HG02798 (cell line): ENCODE measurements around the gene NOMO2.
"Not testable (repeated sequence)": the region's sequence is repeated elsewhere in the genome, so short reads cannot be mapped to it uniquely, and the experiment has no call there.

Experiments used
- ATAC-seq: cut with Tn5 transposase; IDR thresholded peaks from one replicate; pipeline ENCODE4 v1.9.1; 2021; ENCODE audit warnings: mild to moderate bottlenecking; ENCODE audit not compliant: unreplicated experiment, poor library complexity

Gene NOMO2

GRCh38 chr16:18561727-18562314, at the start of gene NOMO2:
Gene NOMO2, minus strand, starts transcription at chr16:18562097. Its CDS starts 57 bp downstream, at chr16:18562040.
- ATAC-seq = peak; percentile 97

- ATAC-seq = not testable (repeated sequence)
Observed at GRCh38 chr16:18610147-18610803, 48.4 kb upstream of the NOMO2 start.

DNA sequence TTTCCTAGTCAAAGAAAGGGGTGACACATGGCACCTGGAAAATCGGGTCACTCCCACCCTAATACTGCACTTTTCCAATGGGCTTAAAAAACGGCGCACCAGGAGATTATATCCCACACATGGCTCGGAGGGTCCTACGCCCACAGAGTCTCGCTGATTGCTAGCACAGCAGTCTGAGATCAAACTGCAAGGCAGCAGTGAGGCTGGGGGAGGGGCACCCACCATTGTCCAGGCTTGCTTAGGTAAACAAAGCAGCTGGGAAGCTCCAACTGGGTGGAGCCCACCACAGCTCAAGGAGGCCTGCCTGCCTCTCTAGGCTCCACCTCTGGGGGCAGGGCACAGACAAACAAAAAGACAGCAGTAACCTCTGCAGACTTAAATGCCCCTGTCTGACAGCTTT, 46.4 kb upstream of the NOMO2 start:
- not testable (repeated sequence) for ATAC-seq

DNA sequence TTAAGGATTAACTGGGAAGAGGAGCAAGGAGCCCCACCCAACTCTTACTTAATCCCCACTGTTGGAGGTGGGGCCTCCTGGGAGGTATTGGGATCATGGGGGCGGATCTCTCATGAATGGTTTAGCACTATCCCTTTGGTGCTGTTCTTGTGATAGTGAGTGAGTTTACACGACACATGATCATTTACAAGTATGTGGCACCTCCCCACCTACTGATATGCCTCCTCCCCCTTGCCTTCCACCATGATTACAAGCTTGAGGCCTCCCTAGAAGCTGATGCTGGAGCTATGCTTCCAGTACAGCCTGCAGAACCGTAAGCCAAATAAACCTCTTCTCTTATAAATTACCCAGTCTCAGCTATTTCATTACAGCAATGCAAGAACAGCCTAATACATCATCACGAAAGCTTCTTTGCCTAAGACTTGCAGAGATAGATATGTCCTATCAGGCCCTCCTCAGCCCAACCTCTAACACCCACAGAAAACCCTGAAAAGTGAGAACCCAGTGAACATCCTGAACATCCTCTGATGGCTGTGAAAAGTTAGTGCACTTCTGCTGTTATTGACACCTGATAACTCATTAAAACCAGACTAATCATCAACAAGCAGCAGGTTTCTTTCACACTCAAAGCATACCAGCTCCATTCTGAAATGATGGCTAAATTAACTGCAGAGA, 41.8 kb upstream of the NOMO2 start:
- not testable (repeated sequence) for ATAC-seq

- not testable (repeated sequence) for ATAC-seq
Observed at GRCh38 chr16:18598582-18598981, 36.7 kb upstream of the NOMO2 start.

- ATAC-seq = not testable (repeated sequence)
Observed at GRCh38 chr16:18597734-18598133, 35.8 kb upstream of the NOMO2 start.

DNA sequence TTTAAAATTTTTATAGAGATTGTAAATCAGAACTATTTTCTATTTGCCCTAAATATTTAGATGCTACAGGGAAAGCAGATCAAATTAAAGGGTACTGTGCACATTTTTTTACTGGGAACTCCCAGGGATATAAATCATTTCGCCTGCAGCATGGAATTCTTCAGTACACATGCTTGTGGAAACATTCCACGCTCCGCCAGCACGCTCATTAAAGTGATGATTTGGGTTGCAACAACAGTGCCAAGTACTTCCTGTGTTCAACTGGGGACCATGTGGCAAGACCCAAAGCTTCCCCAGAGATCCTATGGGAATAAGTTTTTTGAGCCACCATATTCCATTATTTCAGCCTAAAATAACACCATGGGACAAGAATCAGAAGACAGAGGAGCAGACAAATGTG, 35.4 kb upstream of the NOMO2 start:
- ATAC-seq = not testable (repeated sequence)

- ATAC-seq = not testable (repeated sequence)
Observed at GRCh38 chr16:18595796-18596195, 33.9 kb upstream of the NOMO2 start.

GRCh38 chr16:18594880-18595279, 33.0 kb upstream of the NOMO2 start:
- not testable (repeated sequence) for ATAC-seq

DNA sequence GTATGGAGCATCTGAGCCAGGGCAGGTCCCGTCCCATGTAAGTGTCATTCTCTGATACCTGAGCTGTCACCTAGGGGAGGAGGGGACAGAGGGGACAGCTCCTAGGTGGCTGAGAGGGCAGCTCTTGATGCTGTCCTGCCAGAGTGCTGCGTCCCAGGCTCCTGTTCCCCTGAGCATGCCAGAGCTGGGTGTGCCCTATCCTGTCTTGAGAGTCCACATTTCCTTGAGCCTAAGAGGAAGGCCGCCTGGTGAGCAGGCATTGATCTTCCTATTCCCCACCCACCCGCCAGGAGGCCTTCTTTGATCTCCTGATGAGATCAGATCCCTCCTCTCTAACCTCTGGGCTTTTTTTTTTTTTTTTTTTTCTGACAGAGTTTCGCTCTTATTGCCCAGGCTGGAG, 32.0 kb upstream of the NOMO2 start:
- ATAC-seq = not testable (repeated sequence)

DNA sequence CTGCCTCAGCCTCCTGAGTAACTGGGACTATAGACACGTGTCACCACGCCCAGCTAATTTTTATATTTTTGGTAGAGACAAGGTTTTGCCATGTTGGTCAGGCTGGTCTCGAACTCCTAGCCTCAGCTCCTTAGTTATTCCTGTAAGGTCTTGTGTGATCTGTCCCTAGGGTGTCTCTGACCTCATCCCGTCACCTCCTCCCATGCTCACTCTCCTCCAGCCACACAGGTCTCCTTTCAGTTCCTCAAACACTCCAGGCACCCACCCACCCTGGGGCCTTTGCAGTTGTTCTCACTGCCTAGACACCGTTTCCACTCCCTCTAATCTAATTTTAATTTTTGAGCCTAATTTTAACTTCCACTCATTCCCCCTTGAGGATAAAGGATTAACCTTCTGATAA, 31.1 kb upstream of the NOMO2 start:
- ATAC-seq = peak; percentile 42

DNA sequence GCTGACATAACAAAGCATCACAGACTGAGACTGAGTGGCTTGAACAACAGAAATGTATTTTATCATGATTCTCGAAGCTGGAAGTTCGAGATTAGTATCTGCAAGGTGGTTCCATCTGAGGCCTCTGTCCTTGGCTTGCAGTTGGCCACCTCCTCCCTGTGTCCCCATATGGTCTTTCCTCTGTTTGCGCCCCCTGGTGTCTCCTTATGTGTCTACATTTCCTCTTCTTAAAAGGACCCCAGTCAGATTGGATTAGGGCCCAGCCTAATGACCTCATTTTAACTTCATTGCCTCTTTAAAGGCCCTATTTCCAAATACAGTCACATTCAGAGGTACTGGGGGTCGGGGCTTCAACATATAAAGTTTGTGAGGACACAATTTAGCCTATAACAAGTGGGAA, 30.0 kb upstream of the NOMO2 start:
- not testable (repeated sequence) for ATAC-seq

- ATAC-seq = not testable (repeated sequence)
Observed at GRCh38 chr16:18591441-18591840, 29.5 kb upstream of the NOMO2 start.

GRCh38 chr16:18589806-18590205, 27.9 kb upstream of the NOMO2 start:
- ATAC-seq = not testable (repeated sequence)

DNA sequence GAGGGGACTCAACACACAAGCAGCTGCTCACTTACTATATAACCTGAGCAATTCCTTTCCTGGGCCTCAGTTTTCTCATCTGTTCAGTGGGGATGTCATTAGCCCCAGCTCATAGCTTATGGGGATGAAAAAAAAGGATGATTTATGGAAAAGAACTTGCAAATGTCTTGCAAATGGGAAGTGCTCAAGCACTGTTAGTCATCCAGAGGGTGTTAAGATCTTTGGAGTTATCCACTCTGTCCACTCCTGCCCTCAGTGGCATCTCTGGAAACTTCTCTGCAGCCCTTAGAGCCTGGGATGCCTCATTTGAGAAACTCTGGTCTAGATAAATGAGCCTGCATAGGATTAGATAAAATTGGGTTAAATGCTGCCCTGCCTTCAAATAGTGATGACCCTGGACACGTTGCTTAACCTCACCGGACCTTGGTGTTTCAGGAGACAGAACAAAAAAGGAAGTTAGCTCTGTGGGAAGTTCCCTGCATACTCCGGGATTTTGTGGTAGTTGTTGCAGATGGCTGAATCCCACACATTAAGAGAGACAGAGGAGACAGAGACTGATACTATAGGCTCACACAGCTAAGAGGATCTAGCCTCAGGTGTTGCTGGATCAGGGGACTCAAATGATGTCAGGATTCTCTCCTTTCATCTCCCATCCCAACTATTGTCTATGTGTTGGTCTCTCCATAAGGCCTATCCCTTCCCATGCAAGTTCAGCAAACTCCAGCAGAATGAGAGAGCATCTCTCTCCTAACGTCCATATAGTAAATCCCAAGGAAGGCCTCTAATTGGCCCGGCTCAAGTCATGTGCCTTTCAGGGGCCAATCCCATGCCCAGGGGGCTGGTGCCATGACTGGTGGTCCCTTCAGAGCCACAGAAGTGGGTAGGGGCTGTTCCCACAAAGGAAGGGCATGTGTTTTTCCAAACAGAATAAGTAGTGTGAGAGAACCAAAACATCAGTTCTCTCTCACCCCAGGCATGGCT, 25.0 kb upstream of the NOMO2 start:
- ATAC-seq = not testable (repeated sequence)

GRCh38 chr16:18585789-18586188, 23.9 kb upstream of the NOMO2 start:
- not testable (repeated sequence) for ATAC-seq

- ATAC-seq = no peak
Observed at GRCh38 chr16:18582902-18583301, 21.0 kb upstream of the NOMO2 start.

- not testable (repeated sequence) for ATAC-seq
Observed at GRCh38 chr16:18580396-18580795, 18.5 kb upstream of the NOMO2 start.

DNA sequence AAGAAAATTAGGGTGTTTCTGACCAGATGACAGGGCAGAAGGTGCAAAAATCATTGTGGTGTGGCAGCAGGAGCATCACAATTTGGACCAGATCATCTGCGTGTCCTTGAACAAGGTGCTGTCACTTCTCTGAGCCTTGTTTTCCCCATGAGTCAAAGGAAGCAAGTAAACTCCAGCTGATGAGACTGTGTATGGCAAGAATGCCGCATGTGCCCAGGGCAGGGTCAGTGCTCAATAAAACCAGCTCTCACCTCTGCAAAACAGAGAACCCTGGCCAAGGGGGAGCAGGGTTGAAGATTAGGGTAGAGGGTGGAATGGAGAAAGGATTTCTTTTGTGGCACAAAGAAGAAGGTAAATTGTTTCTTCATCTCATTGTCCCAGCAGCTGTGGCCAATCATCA, 17.4 kb upstream of the NOMO2 start:
- ATAC-seq = not testable (repeated sequence)

- ATAC-seq = not testable (repeated sequence)
Observed at GRCh38 chr16:18577942-18578341, 16.0 kb upstream of the NOMO2 start.
